Activated gamma-delta T cell treated with anti-CD3 and anti-CD28 coated beads, Interleukin-2, amount 50 U/mL, for 16 hours (primary cell): ENCODE measurements around the gene PHLDA3.
A peak's percentile ranks its signal among the peaks of the same experiment; 100 is the strongest.

Source experiments
- DNase-seq: peaks from one replicate; pipeline ENCODE4 v3.0.0-alpha.2; 2020; ENCODE audit warnings: low read depth

PHLDA3 gene

GRCh38 chr1:201461645-201462441, 7.1 kb downstream of the PHLDA3 start:
- no peak for DNase-seq

- DNase-seq: no peak
These were observed 8.0 kb downstream of the PHLDA3 start for GRCh38 chr1:201460814-201461644.

- DNase-seq: no peak
These were observed 9.2 kb downstream of the PHLDA3 start for GRCh38 chr1:201459775-201460174.

GRCh38 chr1:201459052-201459451, 9.9 kb downstream of the PHLDA3 start:
- no peak for DNase-seq

- no peak for DNase-seq
These were observed 11.5 kb downstream of the PHLDA3 start for GRCh38 chr1:201457508-201457960.

- no peak for DNase-seq
These were observed 12.3 kb downstream of the PHLDA3 start for GRCh38 chr1:201456499-201457309.

- DNase-seq: no peak
These were observed 13.9 kb downstream of the PHLDA3 start for GRCh38 chr1:201455098-201455497.

GRCh38 chr1:201454608-201455007, 14.4 kb downstream of the PHLDA3 start:
- DNase-seq: no peak

GRCh38 chr1:201452866-201453265, 16.1 kb downstream of the PHLDA3 start:
- no peak for DNase-seq

GRCh38 chr1:201450721-201451291, 18.2 kb downstream of the PHLDA3 start:
- DNase-seq: no peak

- no peak for DNase-seq
These were observed 20.0 kb downstream of the PHLDA3 start for GRCh38 chr1:201448990-201449389.

GRCh38 chr1:201447903-201448871, 20.8 kb downstream of the PHLDA3 start:
- DNase-seq: peak; percentile 34

GRCh38 chr1:201445310-201445709, 23.7 kb downstream of the PHLDA3 start:
- DNase-seq: no peak

GRCh38 chr1:201444792-201445191, 24.2 kb downstream of the PHLDA3 start:
- DNase-seq: no peak

GRCh38 chr1:201443747-201444146, 25.2 kb downstream of the PHLDA3 start:
- no peak for DNase-seq

GRCh38 chr1:201436969-201437368, 32.0 kb downstream of the PHLDA3 start:
- DNase-seq: no peak

GRCh38 chr1:201436393-201436792, 32.6 kb downstream of the PHLDA3 start:
- no peak for DNase-seq

- DNase-seq: no peak
These were observed 34.7 kb downstream of the PHLDA3 start for GRCh38 chr1:201434266-201434665.

- no peak for DNase-seq
These were observed 35.4 kb downstream of the PHLDA3 start for GRCh38 chr1:201433609-201434008.

- DNase-seq: no peak
These were observed 38.2 kb downstream of the PHLDA3 start for GRCh38 chr1:201430776-201431175.
